H1 (cell line): Measurements from ENCODE around the gene GARNL3.

ENCODE experiments used
- EZH2 ChIP-seq: fragments of 200-600 bp; sonication (generic); IDR thresholded peaks from 2 replicates; pipeline ENCODE4 v1.7.1; 2012; ENCODE audit warnings: low read depth, mild to moderate bottlenecking, moderate library complexity, low read length, inconsistent platforms; ENCODE audit not compliant: severe bottlenecking
- POLR2AphosphoS5 ChIP-seq: IDR thresholded peaks from 2 replicates; pipeline ENCODE4 v1.6.1; 2011; ENCODE audit warnings: low read depth, low read length
- TAF1 ChIP-seq: IDR thresholded peaks from 2 replicates; pipeline ENCODE4 v1.6.1; 2011; ENCODE audit warnings: mild to moderate bottlenecking, low read depth, low read length
- TCF12 ChIP-seq: IDR thresholded peaks from 2 replicates; pipeline ENCODE4 v1.6.1; 2011; ENCODE audit warnings: low read depth, mild to moderate bottlenecking, low read length
- TF ChIP-seq, protein P1 (sequence below), 3 experiments: IDR thresholded peaks; 1 replicate in 2 of 3; 2 replicates in 1 of 3; pipeline versions ENCODE4 v1.5.1 to v1.6.1; 2011; ENCODE audit warnings: low read length in 3 of 3, mild to moderate bottlenecking in 3 of 3, inconsistent platforms in 2 of 3, low read depth in 1 of 3, moderate library complexity in 1 of 3; ENCODE audit not compliant: insufficient read depth in 1 of 3; ENCODE audit errors: control extremely low read depth in 1 of 3

GRCh38 chr9:127295005-127295404 lies 30.4 kb downstream of the GARNL3 start:
- TF ChIP-seq, protein P1, sequence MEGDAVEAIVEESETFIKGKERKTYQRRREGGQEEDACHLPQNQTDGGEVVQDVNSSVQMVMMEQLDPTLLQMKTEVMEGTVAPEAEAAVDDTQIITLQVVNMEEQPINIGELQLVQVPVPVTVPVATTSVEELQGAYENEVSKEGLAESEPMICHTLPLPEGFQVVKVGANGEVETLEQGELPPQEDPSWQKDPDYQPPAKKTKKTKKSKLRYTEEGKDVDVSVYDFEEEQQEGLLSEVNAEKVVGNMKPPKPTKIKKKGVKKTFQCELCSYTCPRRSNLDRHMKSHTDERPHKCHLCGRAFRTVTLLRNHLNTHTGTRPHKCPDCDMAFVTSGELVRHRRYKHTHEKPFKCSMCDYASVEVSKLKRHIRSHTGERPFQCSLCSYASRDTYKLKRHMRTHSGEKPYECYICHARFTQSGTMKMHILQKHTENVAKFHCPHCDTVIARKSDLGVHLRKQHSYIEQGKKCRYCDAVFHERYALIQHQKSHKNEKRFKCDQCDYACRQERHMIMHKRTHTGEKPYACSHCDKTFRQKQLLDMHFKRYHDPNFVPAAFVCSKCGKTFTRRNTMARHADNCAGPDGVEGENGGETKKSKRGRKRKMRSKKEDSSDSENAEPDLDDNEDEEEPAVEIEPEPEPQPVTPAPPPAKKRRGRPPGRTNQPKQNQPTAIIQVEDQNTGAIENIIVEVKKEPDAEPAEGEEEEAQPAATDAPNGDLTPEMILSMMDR (IDR thresholded peaks at IDR 0.05; ENCODE audit: control extremely low read depth in 1 of 3, insufficient read depth in 1 of 3, low read depth in 1 of 3, low read length in 3 of 3) = no peak
- TF ChIP-seq EZH2 (no peak), TCF12 (no peak), POLR2AphosphoS5 (no peak), TAF1 (no peak)
